Prostate gland (tissue), 2 donors: Measurements from ENCODE around the gene UBE4B.

Source experiments
- POLR2AphosphoS5 ChIP-seq: sonication (generic); formaldehyde crosslinking; IDR thresholded peaks from one replicate; pipeline ENCODE4 v1.6.1; 2017; ENCODE audit warnings: antibody characterized with exemption
- TF ChIP-seq, protein P1 (sequence below), 4 experiments: fragments of 200-600 bp in 2 of 4; fragments of 450-650 bp in 2 of 4; sonication (generic) in 2 of 4; IDR thresholded peaks; 1 replicate in 3 of 4; 2 replicates in 1 of 4; pipeline ENCODE4 v1.5.1; 2016 to 2019; ENCODE audit warnings: antibody characterized with exemption in 4 of 4, mild to moderate bottlenecking in 2 of 4, moderate library complexity in 2 of 4

DNA sequence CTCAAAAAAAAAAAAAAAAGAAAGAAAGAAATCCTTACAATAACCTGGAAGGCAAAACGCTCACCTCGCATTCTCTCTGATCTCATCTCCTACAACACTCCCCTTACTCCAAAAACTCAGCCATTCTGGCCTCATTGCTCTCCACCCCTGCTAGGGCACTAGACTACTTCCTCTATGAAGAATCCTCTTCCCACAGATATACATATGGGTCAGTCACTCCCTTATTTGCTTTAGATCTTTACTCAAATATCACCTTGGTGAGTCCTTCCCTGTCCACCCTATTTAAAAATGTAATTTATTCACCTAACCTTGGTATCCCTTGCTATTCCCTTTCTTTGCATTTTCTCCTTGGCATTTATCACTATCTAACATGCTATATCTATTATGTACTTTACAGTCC lies 153.0 kb downstream of the UBE4B start:
- no peak for TF ChIP-seq POLR2AphosphoS5
- TF ChIP-seq, protein P1, sequence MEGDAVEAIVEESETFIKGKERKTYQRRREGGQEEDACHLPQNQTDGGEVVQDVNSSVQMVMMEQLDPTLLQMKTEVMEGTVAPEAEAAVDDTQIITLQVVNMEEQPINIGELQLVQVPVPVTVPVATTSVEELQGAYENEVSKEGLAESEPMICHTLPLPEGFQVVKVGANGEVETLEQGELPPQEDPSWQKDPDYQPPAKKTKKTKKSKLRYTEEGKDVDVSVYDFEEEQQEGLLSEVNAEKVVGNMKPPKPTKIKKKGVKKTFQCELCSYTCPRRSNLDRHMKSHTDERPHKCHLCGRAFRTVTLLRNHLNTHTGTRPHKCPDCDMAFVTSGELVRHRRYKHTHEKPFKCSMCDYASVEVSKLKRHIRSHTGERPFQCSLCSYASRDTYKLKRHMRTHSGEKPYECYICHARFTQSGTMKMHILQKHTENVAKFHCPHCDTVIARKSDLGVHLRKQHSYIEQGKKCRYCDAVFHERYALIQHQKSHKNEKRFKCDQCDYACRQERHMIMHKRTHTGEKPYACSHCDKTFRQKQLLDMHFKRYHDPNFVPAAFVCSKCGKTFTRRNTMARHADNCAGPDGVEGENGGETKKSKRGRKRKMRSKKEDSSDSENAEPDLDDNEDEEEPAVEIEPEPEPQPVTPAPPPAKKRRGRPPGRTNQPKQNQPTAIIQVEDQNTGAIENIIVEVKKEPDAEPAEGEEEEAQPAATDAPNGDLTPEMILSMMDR (IDR thresholded peaks at IDR 0.05): no peak
